Heart left ventricle (tissue), 16 donors: Measurements from ENCODE around the gene VGLL4. TPM values are rescaled to one million over a fixed set of nuclear protein-coding genes. Genes with fewer than 3 reads are reported as not detected.

Experiments used
- ATAC-seq, 4 donors: fragments of 200-7000 bp; cut with Tn5 transposase; one replicate each; pipeline ENCODE4 v1.9.1; 2020 to 2022; ENCODE audit warnings: moderate library complexity in 4 of 4, mild to moderate bottlenecking in 3 of 4, moderate number of reproducible peaks in 1 of 4
- DNase-seq, 5 donors: peaks; one replicate each; pipeline ENCODE4 v3.0.0-alpha.2; 2020
- H3K27ac ChIP-seq, 12 donors: fragments of 200-600 bp; sonication (generic) in 4 of 12; one replicate each; pipeline versions ENCODE4 v1.5.0 to v1.8.0; 2016 to 2022; ENCODE audit warnings: mild to moderate bottlenecking in 2 of 12
- H3K27me3 ChIP-seq, 9 donors: fragments of 200-600 bp; sonication (generic) in 2 of 9; one replicate each; pipeline versions ENCODE4 v1.5.1 to v1.8.0; 2016 to 2022; ENCODE audit warnings: mild to moderate bottlenecking in 3 of 9
- H3K36me3 ChIP-seq, 9 donors: fragments of 200-600 bp; sonication (generic) in 2 of 9; one replicate each; pipeline versions ENCODE4 v1.5.0 to v1.8.0; 2018 to 2022; ENCODE audit warnings: mild to moderate bottlenecking in 2 of 9
- H3K4me1 ChIP-seq, 12 donors: fragments of 200-600 bp; sonication (generic) in 4 of 12; one replicate each; pipeline versions ENCODE4 v1.5.0 to v1.8.0; 2016 to 2022; ENCODE audit warnings: mild to moderate bottlenecking in 3 of 12
- H3K4me3 ChIP-seq, 12 donors: fragments of 200-600 bp; sonication (generic) in 4 of 12; one replicate each; pipeline versions ENCODE4 v1.5.0 to v1.8.0; 2017 to 2022; ENCODE audit warnings: mild to moderate bottlenecking in 9 of 12, moderate library complexity in 4 of 12
- H3K9me3 ChIP-seq, 12 donors: fragments of 200-600 bp; sonication (generic) in 4 of 12; one replicate each; pipeline versions ENCODE4 v1.5.0 to v1.8.0; 2016 to 2022; ENCODE audit warnings: mild to moderate bottlenecking in 1 of 12
- POLR2A ChIP-seq, 2 donors: fragments of 450-650 bp; IDR thresholded peaks; one replicate each; pipeline ENCODE4 v1.6.1; 2017; ENCODE audit warnings: antibody characterized with exemption in 2 of 2, mild to moderate bottlenecking in 2 of 2, moderate library complexity in 2 of 2
- WGBS, 4 donors: extraction: QIAGEN DNeasy Blood & Tissue Kit in 2 of 4; methylation state at CpG; one replicate each; pipeline versions ENCODE4 v1.1.5 to v1.1.7; 2013 to 2018; 5-methylcytosine and 5-hydroxymethylcytosine counted together
- intact Hi-C, 10 donors: fragments of 100-400 bp; cut with DNase I; formaldehyde crosslinking; loops; one replicate each; pipeline versions ENCODE4 v1.11.1 to v1.14.2; 2022
- polyA plus RNA-seq, 2 donors: library from polyadenylated mRNA; stranded (reverse); fragments of 200-250 nt; gene quantifications; one replicate each; pipeline ENCODE4 v1.2.3, GENCODE V29; 2013
- total RNA-seq, 9 donors: library from RNA; depleted of rRNA in 2 of 9; stranded (reverse); fragments of >200 nt in 2 of 9; fragmentation: NEBNext Ultra II Directional in 3 of 9; extraction: Animal tissue kit (Norgen Biotek cat#: 25700) in 3 of 9; gene quantifications; one replicate each; pipeline versions ENCODE4 v1.1.0 to v1.2.4, GENCODE V29; 2016 to 2023
- TF ChIP-seq, protein P1 (sequence below), 12 donors: fragments of 200-600 bp; sonication (generic) in 4 of 12; IDR thresholded peaks; one replicate each; pipeline versions ENCODE4 v1.5.0 to v1.8.0; 2018 to 2022; ENCODE audit warnings: antibody characterized with exemption in 12 of 12, mild to moderate bottlenecking in 5 of 12
- donor health status: ischemic (EF 13 %, LVEDD 7.1; RV severe dilation, severe dysfunction).
- donor health status: healthy with polysubstance abuse.
- donor health status: DM: no; HTN: yes; CAD: no.
- donor health status: DM: no; HTN: no; CAD: no.
- donor health status: ischemic (EF 25% LVEDD 6.9; RV normal size, moderate dysfunction).
- donor health status: ischemic (EF 25% LVEDD 5.7; RV mildly dilated, moderate dysfunction).
- donor health status: healthy.
- donor health status: DM: yes; HTN: yes; CAD: no.
- donor health status: ischemic (EF 35%, LVEDD 5.7; RV mildly dilated, moderate dysfunction).
- donor health status: nonischemic (EF 11% LVEDD 7.7; RV severe dilation, severe dysfunction).
- donor health status: DM: yes; HTN: yes; CAD: no.
- donor health status: PGD.
- donor health status: ischemic (EF 29% LVEDD 5.4; RV normal size, mild dysfunction).
- donor health status: nonischemic (EF 23%, LVEDD 6.1; RV moderate dilation, normal function).

The VGLL4 gene
- total and polyA plus RNA-seq, 11 donors, result 24.0 to 40.4 (median 27.0) TPM

GRCh38 chr3:11549580-11550140 lies 94.1 kb downstream of the VGLL4 start:
- ATAC-seq (no peak), DNase-seq (peak in 1 of 5 donors; percentile 12)
- Histone ChIP-seq H3K9me3 (no peaks in the 10 kb centered on the region), H3K27ac (no peak overlapping the region), H3K4me3 (no peak overlapping the region), H3K27me3 (no peaks in the 10 kb centered on the region), H3K36me3 (peaks cover 0 to 9% (median 0%) of the 10 kb centered on the region in 9 donors), H3K4me1 (peaks cover 2 to 57% (median 34%) of the 10 kb centered on the region in 12 donors)
- intact Hi-C loops, result loop anchor here in 2 of 10 donors (10.0 kb wide), 2 partner anchors 75 to 165 kb away; no protein-coding TSS in a partner anchor
- WGBS, 4 donors, result 79 to 85% (median 83%) methylated on average over 9 of the region's 9 CpGs
- TF ChIP-seq, protein P1, sequence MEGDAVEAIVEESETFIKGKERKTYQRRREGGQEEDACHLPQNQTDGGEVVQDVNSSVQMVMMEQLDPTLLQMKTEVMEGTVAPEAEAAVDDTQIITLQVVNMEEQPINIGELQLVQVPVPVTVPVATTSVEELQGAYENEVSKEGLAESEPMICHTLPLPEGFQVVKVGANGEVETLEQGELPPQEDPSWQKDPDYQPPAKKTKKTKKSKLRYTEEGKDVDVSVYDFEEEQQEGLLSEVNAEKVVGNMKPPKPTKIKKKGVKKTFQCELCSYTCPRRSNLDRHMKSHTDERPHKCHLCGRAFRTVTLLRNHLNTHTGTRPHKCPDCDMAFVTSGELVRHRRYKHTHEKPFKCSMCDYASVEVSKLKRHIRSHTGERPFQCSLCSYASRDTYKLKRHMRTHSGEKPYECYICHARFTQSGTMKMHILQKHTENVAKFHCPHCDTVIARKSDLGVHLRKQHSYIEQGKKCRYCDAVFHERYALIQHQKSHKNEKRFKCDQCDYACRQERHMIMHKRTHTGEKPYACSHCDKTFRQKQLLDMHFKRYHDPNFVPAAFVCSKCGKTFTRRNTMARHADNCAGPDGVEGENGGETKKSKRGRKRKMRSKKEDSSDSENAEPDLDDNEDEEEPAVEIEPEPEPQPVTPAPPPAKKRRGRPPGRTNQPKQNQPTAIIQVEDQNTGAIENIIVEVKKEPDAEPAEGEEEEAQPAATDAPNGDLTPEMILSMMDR (IDR thresholded peaks at IDR 0.05), result no peak
- no peak for TF ChIP-seq POLR2A (IDR thresholded peaks at IDR 0.05)

- Histone ChIP-seq H3K27me3 (no peaks in the 10 kb centered on the region), H3K4me1 (peaks cover 0 to 57% (median 33%) of the 10 kb centered on the region in 12 donors), H3K27ac (peak overlapping the region in 6 of 12 donors; percentile 7 to 60 (median 20)), H3K9me3 (peaks cover 0 to 4% (median 0%) of the 10 kb centered on the region in 12 donors), H3K4me3 (no peak overlapping the region), H3K36me3 (peaks cover 0 to 5% (median 0%) of the 10 kb centered on the region in 9 donors)
- peak in 4 of 5 donors; percentile 30 to 52 (median 46) for DNase-seq
- TF ChIP-seq, protein P1 (IDR thresholded peaks at IDR 0.05), result no peak
- no peak for TF ChIP-seq POLR2A (IDR thresholded peaks at IDR 0.05)
- intact Hi-C loops, result loop anchor here in 1 of 10 donors (10.0 kb wide), 1 partner anchor 74 kb away; no protein-coding TSS in a partner anchor
- 4 to 25% (median 18%) methylated on average over 7 of the region's 7 CpGs for WGBS, 4 donors
- peak in 3 of 4 donors; percentile 33 to 47 (median 46) for ATAC-seq
Observed at GRCh38 chr3:11548721-11549131, 95.0 kb downstream of the VGLL4 start.

- no peak overlapping the region for H3K4me3 ChIP-seq
- DNase-seq (no peak), ATAC-seq (no peak)
- 88 to 91% (median 90%) methylated on average over 2 of the region's 2 CpGs for WGBS, 4 donors
- no peaks in the 10 kb centered on the region for H3K27me3 ChIP-seq
- intact Hi-C loops, result loop anchor here in 1 of 10 donors (10.0 kb wide), 1 partner anchor 73 kb away; no protein-coding TSS in a partner anchor
- TF ChIP-seq, protein P1 (IDR thresholded peaks at IDR 0.05), result no peak
- no peak for TF ChIP-seq POLR2A (IDR thresholded peaks at IDR 0.05)
- peaks cover 0 to 4% (median 0%) of the 10 kb centered on the region in 12 donors for H3K9me3 ChIP-seq
- H3K36me3 ChIP-seq, result no peaks in the 10 kb centered on the region
- H3K27ac ChIP-seq, result no peak overlapping the region
- H3K4me1 ChIP-seq, result peaks cover 0 to 53% (median 28%) of the 10 kb centered on the region in 12 donors
Observed at GRCh38 chr3:11547498-11547897, 96.2 kb downstream of the VGLL4 start.

DNA sequence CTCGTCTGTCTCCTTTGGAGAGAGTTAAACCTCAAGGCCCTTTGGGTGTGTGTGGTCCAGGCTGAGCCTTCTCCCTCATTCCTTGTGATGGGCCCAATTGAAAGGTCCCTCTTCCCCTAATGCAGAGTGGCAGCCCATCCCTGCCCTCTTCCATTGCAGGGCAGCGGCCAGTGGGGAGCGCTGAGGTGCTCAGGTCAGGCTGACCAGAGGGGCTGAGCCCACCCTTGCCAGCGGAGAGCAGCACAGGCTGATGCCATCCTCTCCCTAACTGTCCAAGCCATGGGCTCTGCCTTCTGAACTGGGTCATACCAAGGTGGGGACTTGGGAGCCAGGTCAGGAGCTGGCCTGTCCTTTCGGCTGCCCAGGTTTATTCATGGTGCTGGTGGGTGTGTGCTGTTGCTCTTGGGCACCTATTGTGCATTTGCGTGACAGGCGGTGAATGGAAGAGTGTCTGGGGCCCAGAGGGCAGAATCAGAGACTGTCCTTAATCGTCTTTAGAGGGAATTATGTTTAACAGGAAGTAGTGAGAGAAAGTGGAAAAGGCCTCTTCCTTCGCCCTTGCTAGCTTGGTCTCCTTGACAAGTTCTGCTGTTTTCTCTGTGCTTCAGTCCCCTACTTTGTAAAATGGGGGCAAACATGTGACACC lies 96.9 kb downstream of the VGLL4 start:
- Histone ChIP-seq H3K9me3 (peaks cover 0 to 4% (median 0%) of the 10 kb centered on the region in 12 donors), H3K27ac (no peak overlapping the region), H3K27me3 (no peaks in the 10 kb centered on the region), H3K4me3 (no peak overlapping the region), H3K36me3 (no peaks in the 10 kb centered on the region), H3K4me1 (peaks cover 0 to 53% (median 28%) of the 10 kb centered on the region in 12 donors)
- DNase-seq, result peak in 1 of 5 donors; percentile 21
- no peak for ATAC-seq
- intact Hi-C loops, result loop anchor here in 1 of 10 donors (10.0 kb wide), 1 partner anchor 72 kb away; no protein-coding TSS in a partner anchor
- TF ChIP-seq, protein P1 (IDR thresholded peaks at IDR 0.05), result no peak
- no peak for TF ChIP-seq POLR2A (IDR thresholded peaks at IDR 0.05)
- 93 to 95% (median 94%) methylated on average over 8 to 9 of the region's 9 CpGs for WGBS, 4 donors
